OCI-LY3 (cell line): Measurements from ENCODE around the gene GSTK1.
A peak's percentile ranks its signal among the peaks of the same experiment; 100 is the strongest.

Experiments used
- H2AFZ ChIP-seq: fragments of 200-600, 300-600 bp; shearing (Covaris generic); 2 replicates; pipeline ENCODE4 v1.6.0; 2014; ENCODE audit warnings: antibody characterized with exemption, low read depth, low read length
- H3K27ac ChIP-seq: fragments of 200-600, 300-600 bp; sonication (generic); 2 replicates; pipeline ENCODE4 v1.5.1; 2014; ENCODE audit warnings: mild to moderate bottlenecking, low read length, moderate library complexity, mixed read lengths
- H3K27me3 ChIP-seq: fragments of 200-600, 300-600 bp; sonication (generic); 2 replicates; pipeline ENCODE4 v1.6.1; 2014; ENCODE audit warnings: low read depth, low read length, mixed read lengths
- H3K36me3 ChIP-seq: fragments of 200-600, 300-600 bp; sonication (generic); replicated peaks from 2 replicates; pipeline ENCODE3; 2014; ENCODE audit warnings: low read depth, low read length, mixed read lengths
- H3K4me1 ChIP-seq: fragments of 300-600, 200-600 bp; sonication (generic); 2 replicates; pipeline ENCODE4 v1.6.1; 2014; ENCODE audit warnings: low read length, mixed read lengths
- H3K4me2 ChIP-seq: fragments of 200-600, 300-600 bp; sonication (generic); 2 replicates; pipeline ENCODE4 v1.6.1; 2014; ENCODE audit warnings: low read length, mixed read lengths
- H3K4me3 ChIP-seq: fragments of 300-600, 200-600 bp; sonication (generic); 2 replicates; pipeline ENCODE4 v1.5.1; 2014; ENCODE audit warnings: antibody characterized with exemption, mild to moderate bottlenecking, low read length, moderate library complexity
- H3K79me2 ChIP-seq: fragments of 300-600, 200-600 bp; shearing (Covaris generic); 2 replicates; pipeline ENCODE4 v1.6.1; 2014; ENCODE audit warnings: mild to moderate bottlenecking, low read length, mixed read lengths
- H3K9ac ChIP-seq: fragments of 300-600, 200-600 bp; shearing (Covaris generic); 2 replicates; pipeline ENCODE4 v1.6.0; 2014; ENCODE audit warnings: mild to moderate bottlenecking, low read length, moderate library complexity
- H3K9me3 ChIP-seq: fragments of 200-600, 300-600 bp; shearing (Covaris generic); 2 replicates; pipeline ENCODE4 v1.6.1; 2014; ENCODE audit warnings: low read length, mixed read lengths; ENCODE audit not compliant: insufficient read depth
- H4K20me1 ChIP-seq: fragments of 200-600, 300-600 bp; sonication (generic); 2 replicates; pipeline ENCODE4 v1.6.1; 2016; ENCODE audit warnings: low read length, mixed read lengths; ENCODE audit not compliant: insufficient read depth
- EZH2phosphoT487 ChIP-seq: fragments of 200-600 bp; shearing (Covaris generic); IDR thresholded peaks from 2 replicates; pipeline ENCODE4 v1.6.1; 2018; ENCODE audit warnings: antibody characterized with exemption, mixed run types, low read depth
- TF ChIP-seq, protein P1 (sequence below): fragments of 200-600, 300-600 bp; sonication (generic); IDR thresholded peaks from 2 replicates; pipeline ENCODE4 v1.5.1; 2014; ENCODE audit warnings: antibody characterized with exemption, low read length, low read depth

Gene GSTK1

DNA sequence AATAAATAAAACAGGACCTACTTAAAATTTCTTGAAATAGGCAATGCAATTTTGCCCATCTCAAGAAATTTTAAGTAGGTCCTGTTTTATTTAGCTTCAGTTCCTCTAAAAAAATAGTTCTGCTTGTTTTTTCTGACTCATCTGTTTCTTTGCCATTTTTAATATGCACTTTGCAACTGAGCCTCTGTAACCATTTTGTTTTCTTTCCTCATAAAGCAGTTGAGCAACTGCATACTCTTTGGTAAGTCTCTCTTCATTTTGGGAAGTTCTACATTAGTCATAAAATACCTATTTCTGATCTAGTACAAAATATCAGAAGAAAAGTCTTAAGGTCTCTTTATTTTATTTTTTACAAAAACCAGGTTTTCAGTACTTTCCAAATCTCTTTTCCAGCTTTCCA lies 23.4 kb upstream of the GSTK1 start:
- Histone ChIP-seq H3K36me3 (no peaks in the 10 kb centered on the region), H3K4me2 (peak overlapping the region; percentile 68)

DNA sequence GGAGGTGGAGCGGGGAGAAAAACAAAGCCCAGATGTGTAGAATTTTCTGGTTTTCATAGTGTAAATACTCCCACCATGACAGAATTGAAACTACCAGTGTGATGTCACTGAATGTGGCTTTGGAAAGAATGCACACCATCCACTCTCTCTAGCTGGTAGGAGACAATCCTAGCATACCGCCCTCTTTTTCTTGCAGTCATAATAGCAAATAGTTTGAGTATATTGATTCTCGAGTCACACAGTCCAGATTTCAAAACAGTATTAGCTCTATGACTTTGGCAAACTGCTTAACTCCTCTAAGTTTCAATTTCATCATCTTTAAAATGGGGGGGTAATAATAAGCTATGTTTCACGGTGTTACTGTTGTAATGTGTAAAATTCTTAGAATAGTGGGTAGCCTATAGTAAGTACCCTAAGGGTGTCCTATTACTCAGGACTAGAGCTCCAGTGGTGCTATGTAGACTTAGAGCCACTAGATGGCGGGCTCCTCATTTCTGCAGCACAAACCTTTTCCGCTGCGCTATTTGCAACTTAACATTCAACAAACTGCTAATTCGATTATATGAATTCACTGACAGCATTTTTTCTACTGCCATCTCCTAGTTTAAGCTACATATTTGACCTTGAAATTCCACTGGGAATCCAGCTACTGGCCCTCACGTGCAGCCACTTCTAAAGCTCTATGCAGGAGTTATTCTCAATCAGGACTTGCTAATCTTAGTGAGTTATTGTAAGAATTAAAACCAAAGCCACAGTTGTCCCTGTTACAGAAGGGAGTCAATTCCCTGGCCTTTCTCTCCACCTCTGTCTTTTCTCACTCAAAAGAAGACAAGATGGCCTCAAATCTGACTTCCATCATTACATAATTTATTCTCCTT lies 22.7 kb upstream of the GSTK1 start:
- no peaks in the 10 kb centered on the region for H3K36me3 ChIP-seq
- H3K79me2 ChIP-seq = no peaks in the 10 kb centered on the region
- peaks cover 18% of the 10 kb centered on the region for H3K4me1 ChIP-seq
- peak overlapping the region; percentile 49 for H3K4me3 ChIP-seq
- TF ChIP-seq, protein P1, sequence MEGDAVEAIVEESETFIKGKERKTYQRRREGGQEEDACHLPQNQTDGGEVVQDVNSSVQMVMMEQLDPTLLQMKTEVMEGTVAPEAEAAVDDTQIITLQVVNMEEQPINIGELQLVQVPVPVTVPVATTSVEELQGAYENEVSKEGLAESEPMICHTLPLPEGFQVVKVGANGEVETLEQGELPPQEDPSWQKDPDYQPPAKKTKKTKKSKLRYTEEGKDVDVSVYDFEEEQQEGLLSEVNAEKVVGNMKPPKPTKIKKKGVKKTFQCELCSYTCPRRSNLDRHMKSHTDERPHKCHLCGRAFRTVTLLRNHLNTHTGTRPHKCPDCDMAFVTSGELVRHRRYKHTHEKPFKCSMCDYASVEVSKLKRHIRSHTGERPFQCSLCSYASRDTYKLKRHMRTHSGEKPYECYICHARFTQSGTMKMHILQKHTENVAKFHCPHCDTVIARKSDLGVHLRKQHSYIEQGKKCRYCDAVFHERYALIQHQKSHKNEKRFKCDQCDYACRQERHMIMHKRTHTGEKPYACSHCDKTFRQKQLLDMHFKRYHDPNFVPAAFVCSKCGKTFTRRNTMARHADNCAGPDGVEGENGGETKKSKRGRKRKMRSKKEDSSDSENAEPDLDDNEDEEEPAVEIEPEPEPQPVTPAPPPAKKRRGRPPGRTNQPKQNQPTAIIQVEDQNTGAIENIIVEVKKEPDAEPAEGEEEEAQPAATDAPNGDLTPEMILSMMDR = peak; percentile 93
- TF ChIP-seq EZH2phosphoT487 = no peak
- H3K27me3 ChIP-seq = peaks cover 29% of the 10 kb centered on the region
- 0 out of 2 replicates have a peak, but pooled peaks cover 11% of the 10 kb centered on the region for H3K9me3 ChIP-seq
- H4K20me1 ChIP-seq = no peaks in the 10 kb centered on the region
- H2AFZ ChIP-seq = no peak overlapping the region
- peak overlapping the region; percentile 68 for H3K4me2 ChIP-seq
- no peak overlapping the region for H3K27ac ChIP-seq
- H3K9ac ChIP-seq = peak overlapping the region; percentile 18; the same call in 1 of the 2 replicates

More for the DNA sequence above, 23.4 kb upstream of the GSTK1 start:
- no peaks in the 10 kb centered on the region for H3K79me2 ChIP-seq
- no peak overlapping the region for H2AFZ ChIP-seq
- H3K9ac ChIP-seq = no peak overlapping the region
- TF ChIP-seq, protein P1 = no peak
- H3K9me3 ChIP-seq = 0 out of 2 replicates have a peak, but pooled peaks cover 11% of the 10 kb centered on the region
- no peak overlapping the region for H3K4me3 ChIP-seq
- peaks cover 30% of the 10 kb centered on the region for H3K27me3 ChIP-seq
- peaks cover 18% of the 10 kb centered on the region for H3K4me1 ChIP-seq
- no peaks in the 10 kb centered on the region for H4K20me1 ChIP-seq
- no peak overlapping the region for H3K27ac ChIP-seq

DNA sequence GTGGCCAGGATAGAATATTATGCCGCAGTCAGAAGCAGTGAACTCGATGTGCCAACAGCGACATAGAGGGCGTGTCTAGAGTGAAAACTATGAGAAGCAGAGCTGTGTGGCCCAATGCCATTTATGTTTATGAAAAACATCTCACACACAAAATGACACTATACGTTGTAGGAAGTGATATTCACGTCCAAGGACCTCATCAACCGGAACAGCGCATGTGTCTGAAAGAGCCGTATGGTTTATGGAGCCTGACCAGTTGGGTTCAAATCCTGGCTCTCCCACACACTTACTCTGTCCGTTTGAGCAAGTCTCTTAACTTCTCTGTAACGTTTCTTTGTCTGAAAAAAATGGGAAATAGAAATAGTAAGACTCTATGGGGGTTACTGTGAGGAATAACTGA lies 20.9 kb upstream of the GSTK1 start:
- TF ChIP-seq, protein P1 = no peak
- no peak for TF ChIP-seq EZH2phosphoT487
- peaks cover 18% of the 10 kb centered on the region for H3K4me1 ChIP-seq
- no peak overlapping the region for H3K27ac ChIP-seq
- H3K27me3 ChIP-seq = peaks cover 22% of the 10 kb centered on the region
- no peak overlapping the region for H3K4me2 ChIP-seq
- H3K9me3 ChIP-seq = 0 out of 2 replicates have a peak, but pooled peaks cover 5% of the 10 kb centered on the region
- no peaks in the 10 kb centered on the region for H4K20me1 ChIP-seq
- no peak overlapping the region for H3K9ac ChIP-seq
- no peaks in the 10 kb centered on the region for H3K36me3 ChIP-seq
- H2AFZ ChIP-seq = no peak overlapping the region
- no peaks in the 10 kb centered on the region for H3K79me2 ChIP-seq
- H3K4me3 ChIP-seq = no peak overlapping the region

DNA sequence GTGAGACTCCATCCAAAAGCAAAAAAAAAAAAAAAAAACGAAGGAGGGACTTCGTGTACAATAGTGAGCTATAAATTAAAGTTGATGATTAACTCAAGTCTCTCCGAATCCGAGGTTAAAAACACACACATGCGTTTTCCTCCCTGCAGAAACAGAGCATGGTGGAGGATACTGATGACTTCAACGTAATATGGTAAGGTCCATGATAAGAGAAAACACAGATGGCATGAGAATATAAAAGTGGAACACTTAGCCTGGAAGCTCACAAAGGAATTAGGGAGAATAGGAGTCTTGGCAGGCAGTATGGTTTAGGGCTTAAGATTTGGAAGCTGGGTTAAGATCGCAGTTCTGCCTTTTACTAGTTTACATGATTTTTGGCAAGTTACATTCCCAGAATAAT lies 20.1 kb upstream of the GSTK1 start:
- no peak for TF ChIP-seq EZH2phosphoT487
- TF ChIP-seq, protein P1 = no peak
- no peak overlapping the region for H3K27ac ChIP-seq
- no peaks in the 10 kb centered on the region for H4K20me1 ChIP-seq

More for the DNA sequence above, 20.1 kb upstream of the GSTK1 start:
- H3K4me3 ChIP-seq = no peak overlapping the region
- peaks cover 18% of the 10 kb centered on the region for H3K4me1 ChIP-seq
- H2AFZ ChIP-seq = no peak overlapping the region
- H3K9me3 ChIP-seq = no peaks in the 10 kb centered on the region
- peaks cover 22% of the 10 kb centered on the region for H3K27me3 ChIP-seq
- no peak overlapping the region for H3K4me2 ChIP-seq
- no peaks in the 10 kb centered on the region for H3K79me2 ChIP-seq
- H3K9ac ChIP-seq = no peak overlapping the region
- H3K36me3 ChIP-seq = no peaks in the 10 kb centered on the region
